PFSK-1 (cell line): ENCODE measurements around the gene CYFIP2.

Experiments
- FOXP2 ChIP-seq: optimal IDR thresholded peaks from 2 replicates; pipeline ENCODE3; 2011; ENCODE audit warnings: borderline replicate concordance, control low read depth, inconsistent platforms; ENCODE audit not compliant: insufficient read depth; ENCODE audit errors: extremely low read length, extremely low read depth
- POLR2AphosphoS5 ChIP-seq: IDR thresholded peaks from 2 replicates; pipeline ENCODE4 v1.6.1; 2012; ENCODE audit warnings: low read depth, mild to moderate bottlenecking, control low read depth, low read length, moderate library complexity
- REST ChIP-seq, 2 experiments: IDR thresholded peaks; 2 replicates each; pipeline versions ENCODE4 v1.6.1 to v1.8.0; 2011 to 2012; ENCODE audit warnings: low read depth in 2 of 2, low read length in 2 of 2, control low read depth in 1 of 2, inconsistent platforms in 1 of 2, mild to moderate bottlenecking in 1 of 2, moderate library complexity in 1 of 2; ENCODE audit not compliant: insufficient read depth in 1 of 2
- SIN3A ChIP-seq: IDR thresholded peaks from 2 replicates; pipeline ENCODE4 v1.6.1; 2012; ENCODE audit warnings: mild to moderate bottlenecking, low read length, moderate library complexity, borderline replicate concordance; ENCODE audit not compliant: insufficient read depth
- TAF1 ChIP-seq: IDR thresholded peaks from 2 replicates; pipeline ENCODE4 v1.6.1; 2012; ENCODE audit warnings: low read length, control low read depth, borderline replicate concordance; ENCODE audit not compliant: insufficient read depth

Gene CYFIP2

DNA sequence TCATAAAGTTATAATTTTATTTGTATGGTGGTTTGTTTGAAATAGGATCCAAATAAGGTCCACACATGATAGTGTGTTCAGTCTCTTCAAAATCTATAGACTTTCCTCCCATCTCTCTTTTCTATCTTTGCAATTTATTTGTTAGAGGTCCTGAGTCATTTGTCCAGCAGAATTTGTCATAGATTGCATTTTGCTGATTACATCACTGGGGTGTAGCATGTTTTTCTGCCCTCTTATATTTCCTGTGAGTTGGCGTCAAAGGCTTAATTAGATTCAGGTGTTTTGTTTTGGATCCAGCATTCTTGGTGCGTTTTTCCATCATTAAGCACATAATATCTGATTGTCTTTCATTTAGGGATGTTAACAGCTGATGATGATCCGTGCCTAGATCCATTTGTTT, 15.0 kb downstream of the CYFIP2 start:
- TF ChIP-seq POLR2AphosphoS5 (no peak), TAF1 (no peak), REST (IDR thresholded peaks at IDR 0.05; ENCODE audit: insufficient read depth in 1 of 2, low read depth in 2 of 2, low read length in 2 of 2) (no peak), FOXP2 (no peak), SIN3A (no peak)

DNA sequence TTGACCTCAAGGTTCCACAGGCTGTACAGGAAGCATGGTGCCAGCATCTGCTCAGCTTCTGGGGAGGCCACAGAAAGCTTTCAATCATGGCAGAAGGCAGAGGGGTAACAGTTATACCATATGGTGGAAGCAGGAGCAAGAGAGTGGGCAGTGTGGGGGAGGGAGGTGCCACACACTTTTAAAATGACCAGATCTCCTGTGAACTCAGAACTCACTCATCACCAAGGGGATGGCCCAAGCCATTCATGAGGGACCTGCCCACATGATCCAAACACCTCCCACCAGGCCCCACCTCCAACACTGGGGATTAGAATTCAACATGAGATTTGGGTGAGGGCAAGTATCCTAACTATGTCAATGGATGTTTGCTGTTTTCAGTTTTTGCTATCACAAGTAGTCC, 16.2 kb downstream of the CYFIP2 start:
- TF ChIP-seq SIN3A, result no peak

DNA sequence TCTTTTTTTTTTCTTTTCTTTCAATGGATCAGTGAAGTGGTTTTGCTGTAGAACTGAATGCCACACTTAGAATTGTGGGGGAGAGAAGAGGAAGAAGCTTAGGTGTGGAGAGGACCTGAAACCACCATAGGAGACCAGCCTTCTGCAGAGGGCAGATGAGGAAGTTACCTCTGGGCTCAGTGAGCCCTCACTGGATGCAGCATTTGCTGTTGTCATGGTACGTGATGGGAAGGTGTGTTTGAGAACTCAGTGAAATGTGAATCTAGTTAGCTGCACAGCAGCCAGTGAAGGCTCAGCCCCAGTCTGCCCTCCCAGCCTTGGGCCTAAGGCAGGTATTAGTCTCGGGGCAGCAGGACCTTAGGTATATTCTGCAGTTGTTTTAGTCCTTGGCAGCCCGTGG, 17.5 kb downstream of the CYFIP2 start:
- TF ChIP-seq POLR2AphosphoS5, result no peak
- TF ChIP-seq TAF1, result no peak
- no peak for TF ChIP-seq REST (IDR thresholded peaks at IDR 0.05; ENCODE audit: insufficient read depth in 1 of 2, low read depth in 2 of 2, low read length in 2 of 2)
- TF ChIP-seq FOXP2, result no peak
- no peak for TF ChIP-seq SIN3A

DNA sequence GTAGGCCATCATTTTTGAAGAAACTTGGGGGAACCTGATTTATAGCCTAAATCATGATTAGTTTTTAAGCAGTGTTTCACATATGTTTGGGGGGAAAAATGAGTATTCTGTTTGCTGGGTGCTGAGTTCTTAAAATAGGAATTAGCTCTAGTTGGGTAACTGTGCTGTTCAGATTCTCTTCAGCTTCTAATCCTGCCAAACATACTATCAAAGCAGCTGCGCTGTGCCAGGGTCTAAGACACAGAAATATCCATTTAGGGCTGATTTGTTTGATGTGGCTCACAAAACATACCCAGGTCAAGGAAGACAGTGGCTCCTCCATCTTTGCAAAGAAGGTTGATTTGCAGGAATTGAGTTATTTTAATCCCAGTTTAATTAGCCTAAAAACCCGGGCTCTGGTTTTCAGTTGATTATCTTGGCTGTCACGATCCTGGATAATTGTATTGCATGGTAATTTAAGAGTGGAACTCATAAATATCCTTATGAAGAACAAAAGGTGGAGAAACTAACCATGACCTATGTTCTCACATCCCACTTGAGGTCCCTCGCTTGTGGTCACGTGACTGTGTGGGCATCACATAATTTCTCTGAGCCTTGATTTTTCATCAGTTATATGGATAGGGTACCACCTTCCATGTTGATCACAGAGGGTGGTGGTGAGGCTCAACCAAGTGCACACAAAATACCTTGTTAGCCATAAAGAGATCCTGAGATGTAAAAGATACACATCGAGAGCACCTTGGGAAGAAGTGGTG, 18.7 kb downstream of the CYFIP2 start:
- TF ChIP-seq REST (IDR thresholded peaks at IDR 0.05; ENCODE audit: insufficient read depth in 1 of 2, low read depth in 2 of 2, low read length in 2 of 2), result no peak
- no peak for TF ChIP-seq SIN3A
- TF ChIP-seq TAF1, result no peak
- no peak for TF ChIP-seq POLR2AphosphoS5
- TF ChIP-seq FOXP2, result no peak

- TF ChIP-seq POLR2AphosphoS5 (no peak), TAF1 (no peak), SIN3A (no peak), FOXP2 (no peak), REST (IDR thresholded peaks at IDR 0.05; ENCODE audit: insufficient read depth in 1 of 2, low read depth in 2 of 2, low read length in 2 of 2) (no peak)
These were observed 19.6 kb downstream of the CYFIP2 start for GRCh38 chr5:157285310-157286035.
